Measurements from ENCODE around the gene ZNF367.

- TF ChIP-seq EZH2phosphoT487 (IDR thresholded peaks at IDR 0.05; ENCODE audit: low read depth) (no peak), CTCF (IDR thresholded peaks at IDR 0.05; ENCODE audit: low read depth, low read length) (no peak)
Measured at GRCh38 chr9:96458226-96458625, 40.1 kb upstream of the ZNF367 start.
